ENCODE measurements around the gene CACNA2D3. TPM values are rescaled to one million over a fixed set of nuclear protein-coding genes. Genes with fewer than 3 reads are reported as not detected.

CACNA2D3 gene
- total RNA-seq, 4 donors from 2014 or later = 0.94 to 3.6 (median 2.1) TPM

- TF ChIP-seq CTCF (IDR thresholded peaks at IDR 0.05; ENCODE audit: low read depth) = no peak
Measured at GRCh38 chr3:54619531-54619930, 497.2 kb downstream of the CACNA2D3 start.

- no peak for TF ChIP-seq CTCF (IDR thresholded peaks at IDR 0.05; ENCODE audit: low read depth)
Measured at GRCh38 chr3:54621184-54621583, 498.8 kb downstream of the CACNA2D3 start.

- TF ChIP-seq CTCF (IDR thresholded peaks at IDR 0.05; ENCODE audit: low read depth) = no peak
Measured at GRCh38 chr3:54622678-54623077, 500.3 kb downstream of the CACNA2D3 start.

- no peak for TF ChIP-seq CTCF (IDR thresholded peaks at IDR 0.05; ENCODE audit: low read depth)
Measured at GRCh38 chr3:54625805-54626787, 503.7 kb downstream of the CACNA2D3 start.

- TF ChIP-seq CTCF (IDR thresholded peaks at IDR 0.05; ENCODE audit: low read depth) = no peak
Measured at GRCh38 chr3:54628888-54629441, 506.6 kb downstream of the CACNA2D3 start.

- TF ChIP-seq CTCF (IDR thresholded peaks at IDR 0.05; ENCODE audit: low read depth) = no peak
Measured at GRCh38 chr3:54630101-54630623, 507.8 kb downstream of the CACNA2D3 start.
